ENCODE results near the gene MADCAM1.

DNA sequence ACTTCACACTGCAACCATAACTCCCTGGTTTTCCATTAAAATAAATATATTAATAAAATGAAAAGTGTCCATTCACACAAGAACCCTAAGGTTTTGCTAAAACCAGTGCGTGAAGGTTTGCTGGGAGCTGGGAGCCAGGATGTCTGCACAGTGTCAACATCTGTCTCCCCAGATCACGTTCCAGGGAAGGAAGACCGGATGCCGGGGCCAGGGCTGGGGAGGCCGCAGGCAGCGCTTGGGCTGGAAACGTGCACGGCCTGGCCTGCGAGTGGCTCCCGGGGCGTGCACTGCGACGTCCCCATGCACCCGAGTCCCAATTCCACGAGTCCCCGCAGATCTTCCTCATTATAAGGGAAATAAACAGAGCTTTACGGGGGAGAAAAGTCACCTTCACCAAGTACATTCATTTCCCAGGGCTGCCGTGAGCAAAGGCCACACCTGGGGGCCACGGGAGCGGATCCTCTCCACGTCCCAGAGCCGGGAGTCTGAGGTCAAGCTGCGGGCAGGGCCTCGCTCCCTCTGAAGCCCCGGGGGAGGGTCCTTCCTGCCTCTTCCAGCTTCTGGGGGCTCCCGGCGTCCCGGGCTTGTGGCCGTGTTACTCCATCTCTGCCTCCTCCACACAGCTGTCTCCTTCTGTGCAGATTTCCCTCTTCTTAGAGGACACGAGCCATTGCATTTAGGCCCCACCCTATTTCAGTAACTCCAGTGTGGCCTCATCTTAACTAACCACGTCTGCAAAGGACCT lies 48.3 kb upstream of the MADCAM1 start:
- TF ChIP-seq, protein P1, sequence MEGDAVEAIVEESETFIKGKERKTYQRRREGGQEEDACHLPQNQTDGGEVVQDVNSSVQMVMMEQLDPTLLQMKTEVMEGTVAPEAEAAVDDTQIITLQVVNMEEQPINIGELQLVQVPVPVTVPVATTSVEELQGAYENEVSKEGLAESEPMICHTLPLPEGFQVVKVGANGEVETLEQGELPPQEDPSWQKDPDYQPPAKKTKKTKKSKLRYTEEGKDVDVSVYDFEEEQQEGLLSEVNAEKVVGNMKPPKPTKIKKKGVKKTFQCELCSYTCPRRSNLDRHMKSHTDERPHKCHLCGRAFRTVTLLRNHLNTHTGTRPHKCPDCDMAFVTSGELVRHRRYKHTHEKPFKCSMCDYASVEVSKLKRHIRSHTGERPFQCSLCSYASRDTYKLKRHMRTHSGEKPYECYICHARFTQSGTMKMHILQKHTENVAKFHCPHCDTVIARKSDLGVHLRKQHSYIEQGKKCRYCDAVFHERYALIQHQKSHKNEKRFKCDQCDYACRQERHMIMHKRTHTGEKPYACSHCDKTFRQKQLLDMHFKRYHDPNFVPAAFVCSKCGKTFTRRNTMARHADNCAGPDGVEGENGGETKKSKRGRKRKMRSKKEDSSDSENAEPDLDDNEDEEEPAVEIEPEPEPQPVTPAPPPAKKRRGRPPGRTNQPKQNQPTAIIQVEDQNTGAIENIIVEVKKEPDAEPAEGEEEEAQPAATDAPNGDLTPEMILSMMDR (IDR thresholded peaks at IDR 0.05) = no peak
- TF ChIP-seq EZH2 (IDR thresholded peaks at IDR 0.05) = no peak

All from neural progenitor cell (in vitro differentiated cells).